SKM-1 treated with dmso at 0.1 percent for 144 hours (cell line): ENCODE measurements around the gene TRPV3.
"Not testable (repeated sequence)": the region's sequence is repeated elsewhere in the genome, so short reads cannot be mapped to it uniquely, and the experiment has no call there.

Experiments used
- DNase-seq: peaks from one replicate; lab custom pipeline; 2025; ENCODE audit not compliant: unreplicated experiment; lab: John Stamatoyannopoulos, UW

The TRPV3 gene

DNA sequence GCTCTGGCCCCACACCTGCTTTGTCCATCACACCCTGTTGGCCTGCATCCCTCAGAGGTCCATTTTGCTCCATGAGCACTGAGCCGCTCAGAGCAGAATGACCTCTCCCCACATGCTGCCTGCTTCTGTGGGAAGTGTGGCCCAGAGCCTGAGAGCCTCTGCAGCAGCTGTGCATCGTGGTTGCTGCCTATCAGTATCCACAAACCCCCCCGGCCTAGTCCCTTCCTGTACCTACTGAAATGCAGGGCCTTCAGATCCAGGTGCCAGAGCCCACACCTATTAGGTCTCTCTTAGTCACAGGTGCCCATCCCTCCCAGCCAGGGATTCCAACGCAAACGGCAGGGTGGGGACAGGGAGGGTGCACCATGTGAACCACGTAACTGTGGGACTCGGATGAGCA is 16.6 kb upstream of the TRPV3 start:
- no peak for DNase-seq

DNA sequence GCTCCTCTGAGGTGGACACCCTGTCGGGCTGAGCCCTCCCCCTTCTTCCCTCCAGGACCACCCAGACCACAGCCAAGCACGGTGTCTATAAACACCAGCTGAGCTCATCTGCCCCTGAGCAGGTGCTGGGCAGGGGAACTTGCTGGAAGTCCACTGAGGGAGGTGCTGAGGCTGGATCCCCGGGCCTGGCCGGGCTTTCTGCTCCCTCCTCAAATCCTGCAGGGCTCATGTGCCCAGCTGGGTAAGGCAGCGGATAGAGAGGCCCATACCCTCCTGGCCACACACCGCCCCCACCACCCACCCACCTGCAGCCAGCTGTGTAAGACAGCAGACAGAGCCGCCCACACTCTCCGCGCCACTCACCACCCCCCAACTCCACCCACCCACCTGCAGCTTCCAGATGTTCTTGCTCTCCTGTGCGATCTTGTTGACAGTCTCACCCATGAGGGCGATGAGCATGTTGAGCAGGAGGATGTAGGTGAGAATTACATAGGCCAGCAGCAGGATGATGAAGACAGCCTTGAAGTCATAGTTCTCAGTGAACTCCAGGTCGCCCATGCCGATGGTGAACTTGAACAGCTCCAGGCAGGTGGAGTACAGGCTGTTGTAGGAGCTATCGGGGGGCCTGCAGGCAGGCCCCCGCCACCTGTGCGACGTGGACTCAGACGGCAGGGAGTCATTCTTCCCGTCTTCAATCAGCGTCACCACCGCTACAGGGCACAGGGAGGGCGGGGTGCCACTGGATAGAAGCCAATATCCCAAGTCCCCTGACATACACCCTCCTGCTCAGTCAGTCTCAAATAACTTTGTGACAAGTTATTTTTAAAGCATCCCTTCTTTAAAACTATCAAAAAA is 15.9 kb upstream of the TRPV3 start:
- no peak for DNase-seq

DNA sequence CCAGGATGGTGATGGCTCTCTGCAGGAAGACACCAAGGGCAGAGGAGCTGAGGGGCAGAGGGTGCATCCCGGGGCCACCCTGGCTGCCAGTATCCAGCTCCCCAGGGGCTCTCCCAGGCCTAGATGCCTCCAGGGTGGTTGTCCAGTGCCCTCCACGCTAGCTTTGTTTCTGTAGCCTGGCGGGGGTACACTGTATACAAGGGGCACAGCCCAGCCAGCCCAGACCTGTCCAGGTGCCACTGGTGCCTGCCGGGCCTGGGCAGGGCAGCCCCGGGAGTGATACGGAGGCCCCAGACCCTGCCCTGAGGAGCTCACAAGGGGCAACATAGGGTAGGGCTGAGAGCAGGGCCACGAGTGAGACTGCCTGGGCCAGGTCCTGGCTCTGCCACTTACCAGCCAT is 14.6 kb upstream of the TRPV3 start:
- DNase-seq = no peak

DNA sequence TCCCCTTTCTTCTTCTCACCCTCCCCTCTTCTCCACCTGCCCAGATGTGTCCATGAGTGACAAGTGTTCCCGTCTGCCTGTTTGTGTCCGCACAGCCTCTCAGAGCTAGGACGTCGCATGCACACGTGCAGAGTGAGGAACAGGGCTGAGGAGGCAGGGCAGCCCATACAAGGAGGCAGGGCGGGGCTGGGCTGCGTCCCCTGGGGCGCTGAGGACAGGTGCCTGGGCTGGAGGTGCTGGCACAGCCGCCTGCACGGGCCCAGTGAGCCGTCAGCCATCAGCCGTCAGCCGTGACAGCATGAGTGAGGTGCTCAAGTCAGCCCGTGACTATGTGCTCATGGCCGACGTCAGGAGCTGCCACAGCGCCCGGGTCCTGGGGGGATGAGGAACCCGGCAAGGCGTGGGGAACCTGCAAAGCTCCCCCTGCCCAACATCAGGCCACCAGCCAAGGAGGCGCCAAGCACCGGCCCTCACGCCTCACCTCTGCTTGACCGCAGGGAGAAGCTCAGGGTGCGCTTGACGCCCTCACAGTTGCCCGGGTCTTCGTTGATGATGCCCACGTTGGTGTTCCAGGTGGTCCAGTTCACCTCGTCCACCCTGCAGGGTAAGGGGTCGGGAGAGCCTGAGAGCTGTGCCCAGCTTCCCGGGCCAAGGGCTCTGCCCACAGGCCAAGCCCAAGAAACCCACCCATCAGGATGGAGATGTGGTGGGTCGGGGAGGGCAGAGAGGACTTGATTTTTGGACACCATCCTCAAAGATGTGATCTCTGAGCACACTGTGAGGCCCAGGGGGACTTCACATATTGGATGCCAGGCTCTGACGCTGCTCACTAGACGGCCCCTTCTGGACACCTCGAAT is 13.7 kb upstream of the TRPV3 start:
- DNase-seq = no peak

DNA sequence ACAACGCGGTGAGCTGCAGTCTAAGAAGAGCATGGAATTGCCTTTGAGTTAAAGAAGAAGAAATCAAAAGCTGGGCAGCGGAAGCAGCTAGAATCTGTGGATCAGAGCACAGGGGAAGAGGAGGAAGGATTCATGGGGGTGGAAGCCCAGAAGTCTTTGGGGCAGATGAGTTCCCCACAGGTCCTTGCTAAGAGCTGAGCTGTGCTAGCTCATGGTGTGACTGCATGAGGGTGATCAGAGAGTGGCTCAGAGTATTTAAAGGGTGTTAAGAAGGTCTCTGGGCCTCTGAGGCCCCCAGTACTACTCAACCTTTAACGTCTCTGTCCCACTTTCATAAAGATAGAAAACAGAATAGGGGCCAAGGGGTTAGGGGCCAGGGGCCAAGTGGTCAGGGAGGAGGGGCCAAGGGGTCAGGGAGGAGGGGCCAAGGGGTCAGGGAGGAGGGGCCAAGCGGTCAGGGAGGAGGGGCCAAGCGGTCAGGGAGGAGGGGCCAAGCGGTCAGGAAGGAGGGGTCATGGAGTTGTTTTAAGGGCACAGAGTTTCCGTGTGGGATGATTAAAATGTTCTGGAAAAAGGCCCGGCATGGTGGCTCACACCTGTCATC is 12.0 kb upstream of the TRPV3 start:
- no peak for DNase-seq

DNA sequence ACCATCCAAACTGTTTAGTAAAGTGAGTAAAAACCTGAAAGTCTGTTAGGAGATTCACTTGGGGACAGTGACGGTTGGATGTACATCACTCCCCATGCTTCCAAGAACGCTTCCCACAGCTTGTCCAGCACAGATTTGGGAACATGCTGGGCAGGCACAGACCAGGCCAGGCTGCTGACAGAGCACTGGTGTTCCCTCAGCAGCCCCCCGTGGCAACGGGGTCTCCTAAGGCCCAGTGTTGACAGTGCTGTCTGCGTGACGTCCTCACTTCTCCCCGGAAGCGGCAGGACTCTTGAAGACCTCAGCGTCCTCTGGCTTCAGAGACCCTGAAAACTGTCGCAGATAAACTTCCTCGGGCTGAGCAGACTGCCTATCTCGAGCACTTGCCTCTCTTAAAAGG is 8.9 kb upstream of the TRPV3 start:
- no peak for DNase-seq

DNA sequence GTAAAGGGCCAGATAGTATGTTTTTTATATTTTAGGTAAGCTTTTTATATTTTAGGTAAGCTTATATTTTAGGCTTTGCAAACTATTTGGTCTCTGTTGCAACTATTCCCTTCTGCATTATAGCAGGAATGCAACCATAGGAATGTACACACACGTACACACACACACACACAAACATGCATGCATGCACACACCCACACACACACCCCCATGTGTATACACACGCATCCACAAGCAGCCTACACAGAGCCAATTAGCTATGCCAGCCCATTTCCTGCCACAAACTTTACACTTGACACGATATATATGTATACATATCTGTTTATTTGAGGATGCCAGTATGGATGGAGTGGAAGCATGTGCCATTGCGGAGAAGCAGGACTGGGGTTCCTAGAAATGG is 7.5 kb upstream of the TRPV3 start:
- no peak for DNase-seq

DNA sequence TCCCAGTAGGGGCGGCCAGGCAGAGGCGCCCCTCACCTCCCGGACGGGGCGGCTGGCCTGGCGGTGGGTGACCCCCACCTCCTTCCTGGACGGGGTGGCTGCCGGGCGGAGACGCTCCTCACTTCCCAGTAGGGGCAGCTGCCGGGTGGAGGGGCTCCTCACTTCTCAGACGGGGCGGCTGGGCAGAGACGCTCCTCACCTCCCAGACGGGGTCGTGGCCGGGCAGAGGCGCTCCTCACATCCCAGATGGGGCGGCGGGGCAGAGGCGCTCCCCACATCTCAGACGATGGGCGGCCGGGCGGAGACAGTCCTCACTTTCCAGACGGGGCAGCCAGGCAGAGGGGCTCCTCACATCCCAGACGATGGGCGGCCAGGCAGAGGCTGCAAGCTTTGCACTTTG is 6.6 kb upstream of the TRPV3 start:
- not testable (repeated sequence) for DNase-seq

DNA sequence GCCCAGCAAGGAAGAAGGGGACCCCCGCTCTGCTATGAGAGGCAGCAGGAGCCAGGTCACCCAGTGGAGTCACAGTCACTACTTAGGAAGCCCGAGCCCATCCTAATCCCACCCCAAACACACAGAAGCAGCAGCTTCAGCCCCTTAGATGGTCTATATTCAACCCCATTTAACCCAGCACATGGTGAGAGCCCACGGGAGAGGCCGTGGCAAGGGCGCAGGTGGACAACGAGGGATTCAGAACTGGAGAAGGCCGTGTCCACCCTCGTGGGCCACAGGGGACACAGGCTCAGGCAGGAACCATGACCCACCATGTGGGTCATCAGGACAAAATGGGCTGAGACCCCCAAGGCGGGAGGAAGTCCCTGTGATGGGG is 1.6 kb upstream of the TRPV3 start:
- DNase-seq = no peak

DNA sequence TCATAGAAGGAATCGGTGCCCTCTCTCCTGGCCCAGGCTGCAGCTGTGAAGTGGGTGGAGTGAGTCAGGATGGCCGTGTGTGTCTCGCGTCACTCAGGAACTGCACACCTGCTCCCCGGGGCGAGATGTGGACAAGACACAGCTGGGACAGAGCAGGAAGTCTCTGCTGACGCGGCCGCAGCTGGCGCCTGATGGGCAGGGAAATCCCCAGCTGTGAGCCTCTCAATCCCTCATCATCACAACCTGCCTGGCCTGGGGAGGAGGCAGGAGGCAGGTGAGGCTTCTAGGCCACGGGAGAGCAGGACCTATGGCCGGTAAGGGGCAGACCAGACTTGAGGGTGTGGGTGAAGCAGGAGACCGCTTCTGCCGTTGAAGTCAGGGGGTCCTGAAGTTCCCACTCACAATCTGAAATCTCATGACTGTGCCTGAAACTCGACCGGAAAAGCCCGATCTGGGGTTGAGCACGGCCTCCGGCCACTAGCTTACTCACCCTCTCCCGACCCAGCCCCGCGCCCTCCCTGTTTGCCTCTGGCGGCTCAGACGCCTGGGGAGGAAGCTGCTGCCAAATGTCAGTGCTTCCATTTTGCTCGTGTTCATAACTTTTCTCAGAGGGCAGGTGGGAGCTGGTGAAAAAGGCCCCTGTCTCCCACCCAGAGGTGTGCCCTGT is 1.1 kb upstream of the TRPV3 start:
- no peak for DNase-seq

DNA sequence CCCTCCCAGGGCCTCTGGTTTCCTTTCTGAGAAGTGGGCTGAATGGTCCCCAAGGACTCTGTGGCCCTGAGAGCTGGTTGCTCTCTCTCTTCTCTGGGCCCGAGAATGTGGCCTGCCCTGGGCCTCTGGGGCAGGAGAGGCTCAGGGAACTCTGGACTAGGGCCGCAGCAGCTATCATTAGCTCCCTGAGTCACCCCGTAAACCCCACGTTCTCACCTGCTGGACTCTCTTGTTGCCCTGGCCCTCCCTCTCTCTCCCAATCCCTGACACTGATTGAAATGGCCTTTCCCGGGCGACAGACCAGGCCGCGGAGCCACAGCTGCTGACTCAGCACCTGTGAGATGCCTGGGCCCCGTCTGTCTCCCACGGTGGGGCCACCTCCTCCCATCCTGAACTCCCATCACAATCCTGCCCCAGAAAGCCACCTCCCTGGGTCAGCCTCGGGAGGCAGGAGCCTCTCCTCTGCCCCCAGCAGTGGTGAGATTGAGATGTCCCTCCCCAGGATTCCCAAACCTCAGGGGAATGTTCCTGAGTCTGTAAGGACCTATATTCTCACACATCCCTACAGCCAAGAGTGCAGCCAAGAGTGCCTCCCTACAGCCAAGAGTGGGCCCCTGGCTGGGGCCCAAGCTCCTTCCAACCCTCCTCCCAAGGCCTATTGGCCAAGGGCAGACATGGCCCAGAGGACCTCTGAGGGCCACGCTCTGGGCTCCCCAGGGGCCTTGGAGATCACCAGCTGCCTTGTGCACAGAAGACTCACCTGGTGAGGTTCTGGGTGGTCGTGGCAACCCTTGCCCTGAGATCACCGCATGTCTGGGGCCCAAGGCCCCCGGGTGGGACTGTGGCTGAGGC is 470 bp downstream of the TRPV3 start:
- no peak for DNase-seq

DNA sequence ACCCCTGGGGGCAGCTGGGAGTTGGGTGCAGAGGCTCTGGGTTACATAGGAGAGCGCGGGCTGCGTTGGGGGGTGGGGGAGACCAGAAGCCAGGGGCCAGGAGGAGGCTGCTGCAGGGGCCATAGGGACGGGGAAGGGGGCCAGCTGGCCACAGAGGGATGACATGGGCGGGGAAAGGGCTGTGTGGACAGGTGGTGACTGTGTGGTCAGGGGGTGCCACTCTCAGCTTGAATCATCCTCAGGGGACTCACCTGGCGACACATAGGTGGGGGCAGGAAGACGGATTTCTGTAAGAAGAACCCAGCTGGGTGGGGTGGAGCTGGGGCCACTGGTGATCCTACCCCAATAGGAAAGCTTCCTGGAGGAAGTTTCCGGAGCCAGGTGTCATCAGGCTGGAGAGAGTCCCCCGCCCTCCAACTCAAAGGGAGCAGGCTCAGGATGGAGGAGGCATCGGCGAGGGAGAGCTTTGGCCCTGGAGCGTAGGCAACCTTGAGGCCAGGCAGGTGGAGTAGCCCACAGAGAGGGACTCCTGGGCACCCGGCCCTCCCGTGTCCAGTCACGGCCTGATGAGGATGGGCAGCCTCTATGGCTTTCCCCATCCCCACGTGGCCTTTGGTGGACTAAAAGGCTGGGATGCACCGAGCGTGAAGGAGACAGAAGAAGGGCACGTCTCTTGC is 1.2 kb downstream of the TRPV3 start:
- DNase-seq = no peak

DNA sequence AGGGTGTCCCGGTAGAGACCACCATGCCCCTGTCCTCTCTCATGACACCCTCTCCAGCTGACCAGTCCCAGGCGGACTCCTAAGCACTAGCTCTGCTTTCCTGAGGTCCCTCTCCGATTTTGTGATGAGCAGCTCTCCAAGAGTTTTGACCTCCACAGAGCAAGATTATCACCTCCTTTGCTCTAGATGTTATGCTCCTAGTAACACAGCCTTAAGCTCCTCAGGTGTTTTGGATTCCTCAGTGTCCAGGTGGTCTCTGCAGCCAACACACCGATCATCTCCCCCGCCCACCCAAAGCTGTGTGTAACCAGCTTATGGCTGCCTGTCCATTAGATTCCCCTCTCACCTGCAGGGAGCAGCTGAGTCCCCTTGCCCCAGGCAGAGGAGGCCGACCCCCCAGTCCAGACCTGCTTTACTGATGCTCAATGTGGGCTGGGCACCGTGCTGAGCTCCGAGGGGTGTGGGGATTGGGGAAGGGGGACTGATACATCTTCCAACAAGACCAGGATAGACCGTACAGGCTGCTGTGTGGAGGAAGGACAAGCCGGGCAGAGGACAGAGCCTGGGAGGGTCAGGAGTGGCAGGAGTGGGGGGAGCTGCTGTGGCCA is 2.3 kb downstream of the TRPV3 start:
- no peak for DNase-seq

DNA sequence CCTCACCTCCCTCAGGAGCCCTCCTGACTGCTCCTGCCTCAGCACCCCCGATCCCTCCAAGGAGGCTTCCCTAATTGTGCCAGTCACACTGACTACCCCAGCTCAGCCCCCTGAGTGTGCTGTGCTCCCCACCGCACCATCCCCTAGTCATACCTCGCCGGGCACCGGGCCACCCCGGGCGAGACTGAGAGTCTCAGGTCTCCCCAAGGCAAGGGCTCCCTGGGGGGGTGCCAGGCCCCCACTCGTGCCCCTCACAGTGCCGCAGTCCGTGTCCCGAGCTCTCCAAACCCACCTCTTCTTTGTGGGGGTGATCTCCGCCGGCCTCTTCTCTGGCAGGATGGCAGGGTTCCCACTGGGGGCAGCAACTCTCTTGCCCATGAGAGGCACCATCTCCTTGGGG is 3.2 kb downstream of the TRPV3 start:
- no peak for DNase-seq

DNA sequence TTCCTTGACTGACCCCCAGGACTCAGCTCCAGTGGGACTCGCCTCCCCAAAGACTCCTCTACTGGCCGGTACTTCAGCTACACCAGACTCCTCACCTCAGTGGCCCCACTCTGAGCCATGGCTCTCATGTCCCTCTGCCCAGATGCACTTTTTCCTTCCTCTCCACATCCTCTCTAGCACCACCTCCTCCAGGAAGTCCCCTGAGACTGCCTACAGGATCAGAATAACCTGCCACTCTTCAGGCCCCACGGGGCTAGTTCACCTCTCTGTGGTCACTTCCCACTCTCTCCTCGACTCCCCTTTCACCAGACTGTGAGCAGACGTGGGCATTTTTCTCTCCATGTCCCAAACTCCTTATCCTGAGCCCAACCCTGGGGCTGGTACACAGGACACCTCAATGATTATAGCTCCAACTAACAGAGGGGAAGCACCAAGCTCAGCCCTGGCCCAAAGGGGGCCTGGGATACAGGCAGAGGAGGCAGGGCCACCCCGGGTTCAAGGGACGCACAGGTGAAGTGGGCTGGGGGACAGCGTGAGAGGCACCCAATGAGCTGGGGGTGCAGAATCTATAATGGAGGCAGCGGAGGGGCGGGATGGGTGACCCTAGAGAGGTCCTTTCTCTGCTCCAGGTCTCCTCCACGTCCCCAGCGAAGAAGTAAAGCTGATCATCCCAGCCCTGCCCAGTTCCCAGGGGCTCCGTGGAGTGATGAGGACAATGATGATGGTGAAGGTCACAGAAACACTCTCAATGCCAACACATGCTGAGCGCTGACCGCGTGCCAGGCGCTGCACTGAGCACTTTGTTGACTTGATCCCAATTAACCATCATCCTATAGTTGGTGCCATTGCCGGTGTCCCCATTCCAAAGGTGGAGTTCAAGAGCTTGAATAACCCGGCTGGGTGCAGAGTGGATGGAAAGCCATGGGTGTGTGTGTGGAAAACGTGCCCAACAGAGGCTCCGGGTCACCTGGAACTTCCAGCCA is 3.9 kb downstream of the TRPV3 start:
- no peak for DNase-seq

DNA sequence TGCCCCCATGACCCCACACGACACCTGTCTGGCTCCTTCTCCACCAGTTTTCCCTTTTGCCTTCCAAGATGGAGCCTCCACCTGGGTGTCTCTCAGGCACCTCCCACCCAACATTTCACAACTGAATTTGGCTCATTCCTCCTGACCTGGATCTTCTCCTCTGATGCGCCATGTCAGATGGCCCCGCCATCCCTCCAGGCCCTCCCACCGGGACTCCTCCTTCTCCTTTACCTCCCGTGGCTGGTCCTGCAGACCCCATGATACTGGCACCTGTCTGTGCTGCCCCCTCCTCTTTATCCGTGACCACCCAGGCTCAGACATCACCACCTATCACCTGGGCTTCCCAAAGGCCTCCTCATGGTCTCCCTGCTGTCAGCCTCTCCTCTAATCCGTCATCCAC is 4.7 kb downstream of the TRPV3 start:
- DNase-seq = no peak

DNA sequence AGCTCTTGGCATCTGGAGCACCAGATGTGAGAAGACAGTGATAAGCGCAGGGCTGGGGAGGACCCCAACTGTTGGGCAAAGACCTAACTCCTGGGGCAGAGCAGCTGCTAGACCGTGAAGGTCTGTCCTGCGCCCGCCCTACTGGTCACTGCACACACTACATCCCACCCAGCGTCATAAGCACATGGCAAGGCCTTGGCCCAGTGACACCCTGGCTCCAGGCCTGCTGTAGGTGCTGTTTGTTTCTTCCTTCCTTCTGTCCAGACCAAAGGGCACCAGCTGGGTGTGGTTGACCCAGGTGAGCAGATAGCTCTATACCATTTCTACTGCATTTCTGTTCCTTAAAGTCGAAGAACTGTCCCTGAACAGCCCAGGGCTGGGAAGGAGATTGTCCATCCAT is 6.4 kb downstream of the TRPV3 start:
- DNase-seq = no peak

DNA sequence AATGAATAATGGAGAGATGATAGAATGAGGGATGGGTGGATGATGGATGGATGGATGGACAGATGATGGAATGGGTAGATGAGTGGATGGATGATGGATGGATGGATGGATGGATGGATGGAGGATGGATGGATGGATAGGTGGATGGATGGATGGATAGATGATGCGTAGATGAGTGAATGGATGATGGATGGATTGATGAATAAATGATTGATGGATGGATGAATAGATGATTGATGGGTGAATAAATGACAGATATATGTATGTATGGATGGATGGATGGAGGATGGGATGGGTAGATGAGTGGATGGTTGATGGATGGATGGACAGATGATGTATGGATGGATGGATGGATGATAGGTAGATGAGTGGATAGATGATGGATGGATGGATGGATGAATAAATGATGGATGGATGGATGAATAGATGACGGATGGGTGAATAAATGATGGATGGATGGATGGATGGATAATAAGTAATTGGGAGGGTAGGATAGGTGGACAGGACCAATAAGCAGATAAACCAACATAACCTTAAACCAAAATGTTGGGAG is 7.9 kb downstream of the TRPV3 start:
- no peak for DNase-seq
